Smooth muscle cell (in vitro differentiated cells): ENCODE results near the gene MSX1. TPM values are rescaled to one million over a fixed set of nuclear protein-coding genes. Genes with fewer than 3 reads are reported as not detected.

Experiments
- DNase-seq: peaks from one replicate; lab custom pipeline; 2025; ENCODE audit not compliant: unreplicated experiment; lab: John Stamatoyannopoulos, UW
- H2AFZ ChIP-seq: fragments of 200-600 bp; sonication (generic); 2 replicates; pipeline ENCODE4 v1.6.0; 2016; ENCODE audit warnings: antibody characterized with exemption, low read depth, mild to moderate bottlenecking
- H3F3A ChIP-seq: fragments of 200-600 bp; sonication (generic); 2 replicates; pipeline ENCODE4 v1.6.0; 2017; ENCODE audit warnings: antibody characterized with exemption, low read depth
- H3K27ac ChIP-seq: fragments of 200-600 bp; sonication (generic); 2 replicates; pipeline ENCODE4 v1.5.1; 2016; ENCODE audit warnings: low read depth, mild to moderate bottlenecking
- H3K27me3 ChIP-seq: fragments of 200-600 bp; sonication (generic); 2 replicates; pipeline ENCODE4 v1.6.1; 2016; ENCODE audit warnings: low read depth, mild to moderate bottlenecking
- H3K36me3 ChIP-seq: fragments of 200-600 bp; sonication (generic); 2 replicates; pipeline ENCODE4 v1.5.1; 2016; ENCODE audit warnings: low read depth
- H3K4me1 ChIP-seq: fragments of 200-600 bp; sonication (generic); 2 replicates; pipeline ENCODE4 v1.5.1; 2016; ENCODE audit warnings: low read depth
- H3K4me2 ChIP-seq: fragments of 200-600 bp; sonication (generic); 2 replicates; pipeline ENCODE4 v1.6.0; 2016; ENCODE audit warnings: mild to moderate bottlenecking
- H3K4me3 ChIP-seq: fragments of 200-600 bp; sonication (generic); 2 replicates; pipeline ENCODE4 v1.5.1; 2016; ENCODE audit warnings: mild to moderate bottlenecking
- H3K79me2 ChIP-seq: fragments of 200-600 bp; sonication (generic); 2 replicates; pipeline ENCODE4 v1.6.0; 2016; ENCODE audit warnings: low read depth, mild to moderate bottlenecking
- H3K9ac ChIP-seq: fragments of 200-600 bp; sonication (generic); 2 replicates; pipeline ENCODE4 v1.6.0; 2016; ENCODE audit warnings: low read depth
- H3K9me3 ChIP-seq: fragments of 200-600 bp; sonication (generic); replicated peaks from 2 replicates; pipeline ENCODE4 v1.5.1; 2016; ENCODE audit warnings: low read depth
- H4K20me1 ChIP-seq: fragments of 200-600 bp; sonication (generic); 2 replicates; pipeline ENCODE4 v1.6.0; 2016; ENCODE audit warnings: low read depth
- CTCF ChIP-seq: fragments of 200-600 bp; sonication (generic); IDR thresholded peaks from 2 replicates; pipeline ENCODE4 v1.5.1; 2017; ENCODE audit warnings: borderline replicate concordance, mild to moderate bottlenecking, antibody characterized with exemption; ENCODE audit not compliant: insufficient read depth, poor library complexity, severe bottlenecking
- WGBS: methylation state at CpG from one replicate; pipeline ENCODE4 v1.1.7; 2016; ENCODE audit warnings: low lambda C conversion rate; 5-methylcytosine and 5-hydroxymethylcytosine counted together
- polyA plus RNA-seq: library from polyadenylated mRNA; unstranded; fragments of >200 nt; fragmentation: Nextera tagmentation; extraction: Ambion mirVana; gene quantifications from 2 replicates; pipeline ENCODE4 v1.2.1, GENCODE V29; 2016
- total RNA-seq: library from RNA; depleted of rRNA; stranded (reverse); fragments of >200 nt; gene quantifications from 2 replicates; pipeline ENCODE4 v1.2.3, GENCODE V29; 2014

Gene MSX1
- total and polyA plus RNA-seq, 2 experiments from 2014 or later, result 13.4 to 27.5 TPM

GRCh38 chr4:4873203-4873602 is 13.7 kb downstream of the MSX1 start:
- Histone ChIP-seq H3K9ac (no peak overlapping the region), H3K4me2 (no peak overlapping the region), H3F3A (no peaks in the 10 kb centered on the region), H3K4me1 (peaks cover 12% of the 10 kb centered on the region), H4K20me1 (no peaks in the 10 kb centered on the region), H3K27ac (no peak overlapping the region), H3K4me3 (no peak overlapping the region), H3K9me3 (no peaks in the 10 kb centered on the region), H2AFZ (no peak overlapping the region), H3K36me3 (no peaks in the 10 kb centered on the region), H3K79me2 (no peaks in the 10 kb centered on the region), H3K27me3 (peaks cover 74% of the 10 kb centered on the region)
- DNase-seq, result no peak
- no peak for TF ChIP-seq CTCF
- 71% methylated on average over 11 of the region's 11 CpGs for WGBS

DNA sequence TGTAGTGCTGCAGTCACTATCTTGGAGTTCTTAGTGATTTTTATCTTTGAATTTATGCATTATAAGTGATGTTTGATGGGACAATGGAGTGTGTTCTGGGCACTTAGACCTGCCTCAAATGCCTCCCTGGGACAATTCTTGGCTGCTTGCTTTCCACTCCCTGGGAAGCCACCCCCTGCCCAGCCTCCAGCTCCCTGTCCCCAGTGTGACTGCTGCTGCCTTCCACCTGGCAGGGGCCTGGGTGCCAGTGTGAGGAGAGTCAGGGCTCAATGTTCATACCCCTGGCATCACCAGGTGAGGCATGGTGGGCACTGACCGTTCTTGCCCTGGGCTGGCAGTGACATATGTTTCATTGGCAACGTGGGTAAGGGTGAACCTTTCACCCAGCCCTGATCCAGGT is 14.8 kb downstream of the MSX1 start:
- H3K9me3 ChIP-seq, result no peaks in the 10 kb centered on the region
- H4K20me1 ChIP-seq, result no peaks in the 10 kb centered on the region
- DNase-seq, result no peak
- no peak overlapping the region for H3K9ac ChIP-seq
- H3K4me2 ChIP-seq, result no peak overlapping the region
- no peaks in the 10 kb centered on the region for H3K79me2 ChIP-seq
- H3K27ac ChIP-seq, result no peak overlapping the region
- no peak overlapping the region for H2AFZ ChIP-seq
- WGBS, result 76% methylated on average over 2 of the region's 2 CpGs
- no peak for TF ChIP-seq CTCF
- H3K4me1 ChIP-seq, result peaks cover 12% of the 10 kb centered on the region
- H3K4me3 ChIP-seq, result no peak overlapping the region
- H3K27me3 ChIP-seq, result peaks cover 64% of the 10 kb centered on the region
- no peaks in the 10 kb centered on the region for H3F3A ChIP-seq
- no peaks in the 10 kb centered on the region for H3K36me3 ChIP-seq

GRCh38 chr4:4875147-4875546 is 15.7 kb downstream of the MSX1 start:
- no peak overlapping the region for H3K27ac ChIP-seq
- TF ChIP-seq CTCF, result no peak
- no peaks in the 10 kb centered on the region for H3K79me2 ChIP-seq
- DNase-seq, result no peak
- no peaks in the 10 kb centered on the region for H4K20me1 ChIP-seq
- H3K4me3 ChIP-seq, result no peak overlapping the region
- H3K4me2 ChIP-seq, result no peak overlapping the region
- peaks cover 55% of the 10 kb centered on the region for H3K27me3 ChIP-seq
- peaks cover 9% of the 10 kb centered on the region for H3K4me1 ChIP-seq
- WGBS, result 52% methylated on average over 5 of the region's 5 CpGs
- H2AFZ ChIP-seq, result no peak overlapping the region
- no peaks in the 10 kb centered on the region for H3F3A ChIP-seq
- H3K36me3 ChIP-seq, result no peaks in the 10 kb centered on the region
- no peak overlapping the region for H3K9ac ChIP-seq
- no peaks in the 10 kb centered on the region for H3K9me3 ChIP-seq

- Histone ChIP-seq H3K79me2 (no peaks in the 10 kb centered on the region), H3K9me3 (no peaks in the 10 kb centered on the region), H3K9ac (no peak overlapping the region), H3K4me1 (peaks cover 4% of the 10 kb centered on the region), H3K4me2 (no peak overlapping the region), H2AFZ (no peak overlapping the region), H3K36me3 (no peaks in the 10 kb centered on the region), H3F3A (no peaks in the 10 kb centered on the region), H3K4me3 (no peak overlapping the region), H4K20me1 (no peaks in the 10 kb centered on the region), H3K27me3 (peaks cover 50% of the 10 kb centered on the region), H3K27ac (no peak overlapping the region)
- 81% methylated on average over 5 of the region's 5 CpGs for WGBS
- no peak for TF ChIP-seq CTCF
- no peak for DNase-seq
Observed at GRCh38 chr4:4875611-4876010, 16.1 kb downstream of the MSX1 start.
